Skeletal muscle tissue (tissue), 4 donors: ENCODE results near the gene ANKRD53. TPM values are rescaled to one million over a fixed set of nuclear protein-coding genes. Genes with fewer than 3 reads are reported as not detected.

Experiments used
- H3K27ac ChIP-seq: one replicate; pipeline ENCODE4 v1.7.0; 2013; ENCODE audit warnings: mild to moderate bottlenecking, low read depth, low read length, inconsistent platforms
- H3K27me3 ChIP-seq, 3 donors: one replicate each; pipeline ENCODE4 v1.7.0; 2013; ENCODE audit warnings: low read length in 3 of 3; ENCODE audit not compliant: control insufficient read depth in 3 of 3, insufficient read depth in 3 of 3
- H3K36me3 ChIP-seq, 3 donors: one replicate each; pipeline ENCODE4 v1.7.0; 2013; ENCODE audit warnings: low read length in 3 of 3; ENCODE audit not compliant: control insufficient read depth in 3 of 3, insufficient read depth in 3 of 3
- H3K4me1 ChIP-seq, 3 donors: one replicate each; pipeline ENCODE4 v1.7.0; 2013; ENCODE audit warnings: low read length in 3 of 3, mild to moderate bottlenecking in 3 of 3; ENCODE audit not compliant: control insufficient read depth in 3 of 3, insufficient read depth in 3 of 3
- H3K4me3 ChIP-seq, 3 donors: one replicate each; pipeline ENCODE4 v1.7.0; 2013; ENCODE audit warnings: low read length in 3 of 3
- H3K9ac ChIP-seq, 3 donors: one replicate each; pipeline ENCODE4 v1.7.0; 2013; ENCODE audit warnings: low read length in 3 of 3, mild to moderate bottlenecking in 3 of 3, moderate library complexity in 2 of 3, low read depth in 1 of 3
- H3K9me3 ChIP-seq, 3 donors: one replicate each; pipeline ENCODE4 v1.7.0; 2013; ENCODE audit warnings: low read length in 3 of 3; ENCODE audit not compliant: control insufficient read depth in 3 of 3
- total RNA-seq: library from RNA; depleted of rRNA; stranded (reverse); fragments of >200 nt; gene quantifications from one replicate; pipeline ENCODE4 v1.2.3, GENCODE V29; 2014
- donor health status: Osteomylitis.

ANKRD53 gene
- total RNA-seq, 1 donor from 2014 or later: 0.52 TPM

DNA sequence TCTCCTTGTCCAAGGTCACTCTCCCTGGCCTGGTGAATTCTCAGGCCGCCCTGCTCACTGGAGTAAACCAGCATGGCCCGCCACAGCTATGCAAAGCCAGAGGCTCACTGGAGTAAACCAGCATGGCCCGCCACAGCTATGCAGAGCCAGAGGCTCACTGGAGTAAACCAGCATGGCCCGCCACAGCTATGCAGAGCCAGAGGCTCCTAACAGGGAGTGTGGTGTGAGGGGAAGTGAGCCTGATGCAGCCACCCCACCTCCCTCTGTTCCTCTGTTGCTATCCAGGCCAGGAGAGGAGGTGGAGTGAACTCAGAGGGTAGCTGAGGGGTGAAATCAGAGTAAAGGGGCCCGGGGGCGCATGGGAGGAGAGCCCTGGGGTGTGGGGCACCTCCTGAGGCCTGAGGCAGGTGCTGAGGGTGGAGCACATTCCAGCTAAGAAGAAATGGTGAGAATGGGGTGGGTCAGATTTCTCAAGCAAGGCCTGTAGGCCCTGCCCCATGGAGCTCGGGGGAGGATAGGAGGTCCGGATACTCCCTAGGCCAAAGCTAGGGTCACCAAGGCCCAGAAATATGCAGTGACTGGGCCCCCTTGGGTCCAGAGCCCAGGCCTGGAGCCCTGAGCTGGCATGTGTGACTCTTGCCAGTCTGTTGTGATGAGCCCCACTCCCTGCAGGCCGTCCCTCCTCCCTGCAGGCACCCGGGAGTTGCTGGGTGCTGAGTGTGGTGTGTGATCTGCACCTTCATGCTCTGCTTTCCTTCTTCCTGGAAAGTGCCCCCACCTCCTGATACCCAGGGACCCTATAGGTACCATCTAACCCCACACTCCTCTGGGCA is 41.2 kb upstream of the ANKRD53 start:
- Histone ChIP-seq H3K9me3 (no peaks in the 10 kb centered on the region), H3K27me3 (peaks cover 0 to 20% (median 5%) of the 10 kb centered on the region in 3 donors), H3K27ac (no peak overlapping the region), H3K9ac (no peak overlapping the region), H3K4me1 (no peaks in the 10 kb centered on the region), H3K4me3 (no peak overlapping the region), H3K36me3 (no peaks in the 10 kb centered on the region)

DNA sequence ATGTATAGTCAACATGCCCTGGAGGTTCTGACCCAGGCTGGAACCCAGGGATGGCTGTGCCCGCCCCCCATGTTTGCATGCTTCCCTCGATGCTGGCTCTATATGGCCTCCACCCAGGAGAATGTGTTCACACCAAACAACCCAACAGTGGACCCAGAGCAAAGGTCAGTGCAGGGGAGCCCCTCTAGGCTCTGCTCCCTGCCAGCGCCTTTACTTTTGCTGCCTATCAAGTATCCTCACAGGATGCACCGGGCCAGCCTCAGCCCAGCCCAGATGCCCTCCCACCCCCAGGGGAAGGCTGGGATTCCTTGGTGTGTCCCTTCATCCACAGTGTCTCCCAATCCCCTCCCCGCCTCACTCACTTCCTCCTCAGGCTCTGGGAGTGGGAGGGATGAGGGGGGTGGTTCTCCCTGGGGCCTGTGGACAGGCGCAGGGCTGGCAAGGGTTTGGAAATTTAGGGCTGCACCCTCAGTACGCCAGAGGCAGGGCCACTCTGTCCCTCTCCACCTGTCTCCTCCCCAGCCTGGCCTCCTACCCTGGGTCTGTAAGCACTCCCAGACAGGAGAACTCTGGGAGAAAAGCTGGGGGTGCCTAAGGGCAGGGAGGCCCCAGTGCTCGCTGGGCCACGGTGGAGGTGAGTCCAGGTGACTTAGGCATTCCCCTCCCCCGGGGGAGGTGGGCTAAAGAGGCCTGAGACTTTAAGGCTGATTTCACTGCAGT is 40.4 kb upstream of the ANKRD53 start:
- no peaks in the 10 kb centered on the region for H3K4me1 ChIP-seq
- peaks cover 0 to 17% (median 5%) of the 10 kb centered on the region in 3 donors for H3K27me3 ChIP-seq
- no peaks in the 10 kb centered on the region for H3K9me3 ChIP-seq
- H3K9ac ChIP-seq: no peak overlapping the region
- H3K4me3 ChIP-seq: no peak overlapping the region
- H3K36me3 ChIP-seq: no peaks in the 10 kb centered on the region
- no peak overlapping the region for H3K27ac ChIP-seq

DNA sequence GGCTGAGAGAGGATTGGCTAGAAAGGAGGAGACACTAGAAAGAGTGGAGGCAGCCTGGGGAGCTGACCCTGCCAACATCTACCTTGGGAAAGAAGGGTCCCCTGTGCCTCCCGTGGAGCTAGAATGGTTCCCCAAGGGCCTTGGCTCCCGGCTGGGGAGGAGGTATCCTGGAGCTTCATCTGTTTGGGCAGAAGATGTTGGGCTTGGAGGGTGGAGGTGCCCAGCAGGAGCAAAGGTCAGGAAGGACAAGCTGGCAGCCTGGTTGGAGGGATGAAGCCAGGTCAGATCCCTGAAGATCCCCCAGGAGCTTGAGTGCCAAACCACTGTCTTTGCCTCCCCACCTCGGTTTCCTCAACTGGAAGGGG is 39.9 kb upstream of the ANKRD53 start:
- H3K27me3 ChIP-seq: peaks cover 0 to 16% (median 5%) of the 10 kb centered on the region in 3 donors
- H3K36me3 ChIP-seq: no peaks in the 10 kb centered on the region
- no peaks in the 10 kb centered on the region for H3K4me1 ChIP-seq
- no peak overlapping the region for H3K27ac ChIP-seq
- no peak overlapping the region for H3K9ac ChIP-seq
- H3K4me3 ChIP-seq: no peak overlapping the region
- no peaks in the 10 kb centered on the region for H3K9me3 ChIP-seq

DNA sequence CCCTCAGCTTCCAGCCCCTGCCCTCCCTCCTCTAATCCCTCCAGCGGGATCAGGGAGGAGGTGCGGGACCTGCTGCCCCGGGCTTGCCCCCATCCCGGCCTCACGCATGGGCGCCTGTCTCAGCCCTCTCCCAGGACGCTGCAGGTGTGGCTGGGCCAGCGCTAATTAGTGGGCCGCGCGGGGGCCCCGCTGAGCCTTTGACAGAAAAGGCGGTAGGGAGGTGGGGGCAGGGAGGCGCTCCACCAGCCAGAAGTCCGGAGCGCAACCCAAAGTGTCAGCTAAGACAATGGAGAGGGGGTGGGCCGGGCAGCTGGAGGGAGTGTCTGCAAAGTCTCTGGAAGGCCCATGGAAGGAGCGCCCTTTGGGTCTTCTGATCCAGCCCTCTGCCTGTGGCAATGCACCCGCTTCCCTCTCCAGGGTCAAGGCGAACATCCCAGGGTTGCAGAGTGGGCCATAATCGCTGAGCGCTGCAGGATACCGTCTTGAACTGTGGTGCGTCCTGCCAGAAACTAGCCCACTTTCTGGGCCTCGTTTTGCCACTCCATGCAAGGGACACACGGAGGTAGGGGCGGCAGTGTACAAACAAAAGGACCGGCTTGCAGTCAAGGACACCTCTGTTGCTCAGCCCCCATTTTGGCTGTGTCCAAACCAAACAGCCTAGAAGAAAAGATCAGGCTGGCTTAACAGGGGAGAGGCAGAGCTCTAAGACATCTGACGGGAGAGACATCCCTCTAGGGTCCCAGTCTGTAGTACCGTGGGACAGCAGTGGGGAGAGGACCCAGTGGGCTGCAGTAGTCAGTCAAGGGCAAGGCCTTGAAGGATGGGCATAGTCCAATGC is 39.2 kb upstream of the ANKRD53 start:
- Histone ChIP-seq H3K4me3 (no peak overlapping the region), H3K9ac (no peak overlapping the region), H3K4me1 (no peaks in the 10 kb centered on the region), H3K27me3 (peaks cover 0 to 16% (median 5%) of the 10 kb centered on the region in 3 donors), H3K36me3 (no peaks in the 10 kb centered on the region), H3K27ac (no peak overlapping the region), H3K9me3 (no peaks in the 10 kb centered on the region)

DNA sequence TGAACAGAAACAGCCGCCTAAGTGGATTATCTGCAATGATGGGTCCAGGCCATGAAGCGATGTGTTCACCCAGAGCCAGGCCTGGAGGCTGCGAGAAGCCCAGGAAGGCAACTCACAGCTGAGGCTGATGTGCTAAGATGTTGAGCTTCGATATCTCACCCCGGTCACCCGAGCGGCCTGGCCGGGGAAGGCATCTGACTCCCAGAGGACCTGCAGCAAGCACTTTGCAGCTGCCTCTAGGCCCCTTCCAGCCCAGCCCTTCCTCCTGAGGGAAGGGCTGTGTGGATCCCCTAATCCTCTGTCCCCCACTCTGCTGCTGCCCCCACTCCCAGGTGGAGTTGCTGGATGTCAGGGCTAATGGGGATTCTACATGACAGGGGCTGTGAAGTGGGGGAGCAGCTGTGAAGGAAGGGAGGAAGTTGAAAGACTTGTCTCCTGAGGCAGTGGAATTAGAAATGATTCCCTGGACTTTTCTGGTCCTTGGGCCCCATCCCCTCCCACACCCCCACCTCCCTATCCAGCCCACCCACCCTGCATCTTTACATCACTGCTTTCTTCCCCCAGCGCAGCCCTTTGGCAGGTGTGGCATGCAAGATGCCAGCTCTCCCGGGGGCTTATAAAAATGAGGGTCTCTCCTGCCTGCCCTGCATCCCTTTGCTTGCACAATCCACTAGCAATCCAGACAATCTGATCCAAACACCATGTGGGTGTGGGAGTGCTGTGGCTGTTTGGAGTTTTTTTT is 38.4 kb upstream of the ANKRD53 start:
- H3K9ac ChIP-seq: no peak overlapping the region
- H3K4me1 ChIP-seq: no peaks in the 10 kb centered on the region
- no peak overlapping the region for H3K4me3 ChIP-seq
- H3K27me3 ChIP-seq: peaks cover 0 to 14% (median 5%) of the 10 kb centered on the region in 3 donors
- no peaks in the 10 kb centered on the region for H3K9me3 ChIP-seq
- no peaks in the 10 kb centered on the region for H3K36me3 ChIP-seq
- no peak overlapping the region for H3K27ac ChIP-seq

DNA sequence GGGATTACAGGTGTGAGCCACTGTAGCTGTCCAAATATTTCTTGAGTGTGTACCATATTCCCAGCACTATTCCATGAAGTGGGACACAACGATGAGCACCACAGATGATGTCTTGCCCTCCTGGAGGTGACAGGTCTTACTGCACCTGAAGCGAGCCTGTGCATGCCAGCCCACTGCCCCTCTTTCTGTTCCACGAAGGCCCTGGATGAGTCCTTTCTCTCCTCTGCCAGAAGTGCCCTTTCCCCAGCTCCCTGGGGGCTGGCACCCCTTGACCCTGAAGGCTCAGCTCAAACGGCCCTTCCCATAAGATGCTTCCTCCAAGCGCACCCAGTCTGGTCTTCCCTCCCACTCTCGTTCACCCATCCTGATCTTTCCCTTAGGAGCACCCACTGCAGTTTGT is 37.2 kb upstream of the ANKRD53 start:
- no peak overlapping the region for H3K4me3 ChIP-seq
- H3K36me3 ChIP-seq: no peaks in the 10 kb centered on the region
- no peak overlapping the region for H3K9ac ChIP-seq
- H3K27ac ChIP-seq: no peak overlapping the region
- peaks cover 0 to 14% (median 5%) of the 10 kb centered on the region in 3 donors for H3K27me3 ChIP-seq
- no peaks in the 10 kb centered on the region for H3K4me1 ChIP-seq
- no peaks in the 10 kb centered on the region for H3K9me3 ChIP-seq

DNA sequence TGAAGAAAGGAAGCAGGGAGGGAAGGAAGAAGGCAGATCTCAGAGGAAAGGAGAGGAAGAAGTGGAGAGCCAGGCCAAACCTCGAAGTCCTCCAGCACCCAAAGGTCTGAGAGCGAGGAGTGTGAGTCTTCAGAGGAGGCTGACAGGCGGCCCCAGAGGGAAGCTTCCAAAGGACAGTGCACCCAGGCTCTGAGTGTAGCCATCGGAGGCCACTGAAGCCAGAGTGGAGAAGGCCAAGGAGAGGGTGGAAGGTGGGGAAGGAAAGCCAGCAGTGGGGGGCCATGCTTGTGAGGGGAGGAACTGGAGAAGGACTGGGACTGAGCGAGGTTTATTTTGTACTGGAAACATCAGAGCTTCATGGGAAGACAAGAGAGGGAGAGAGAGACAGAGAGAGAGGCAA is 36.7 kb upstream of the ANKRD53 start:
- no peaks in the 10 kb centered on the region for H3K9me3 ChIP-seq
- H3K27ac ChIP-seq: no peak overlapping the region
- H3K4me3 ChIP-seq: no peak overlapping the region
- H3K4me1 ChIP-seq: peaks cover 0 to 1% (median 0%) of the 10 kb centered on the region in 3 donors
- H3K36me3 ChIP-seq: no peaks in the 10 kb centered on the region
- peaks cover 0 to 14% (median 9%) of the 10 kb centered on the region in 3 donors for H3K27me3 ChIP-seq
- no peak overlapping the region for H3K9ac ChIP-seq

DNA sequence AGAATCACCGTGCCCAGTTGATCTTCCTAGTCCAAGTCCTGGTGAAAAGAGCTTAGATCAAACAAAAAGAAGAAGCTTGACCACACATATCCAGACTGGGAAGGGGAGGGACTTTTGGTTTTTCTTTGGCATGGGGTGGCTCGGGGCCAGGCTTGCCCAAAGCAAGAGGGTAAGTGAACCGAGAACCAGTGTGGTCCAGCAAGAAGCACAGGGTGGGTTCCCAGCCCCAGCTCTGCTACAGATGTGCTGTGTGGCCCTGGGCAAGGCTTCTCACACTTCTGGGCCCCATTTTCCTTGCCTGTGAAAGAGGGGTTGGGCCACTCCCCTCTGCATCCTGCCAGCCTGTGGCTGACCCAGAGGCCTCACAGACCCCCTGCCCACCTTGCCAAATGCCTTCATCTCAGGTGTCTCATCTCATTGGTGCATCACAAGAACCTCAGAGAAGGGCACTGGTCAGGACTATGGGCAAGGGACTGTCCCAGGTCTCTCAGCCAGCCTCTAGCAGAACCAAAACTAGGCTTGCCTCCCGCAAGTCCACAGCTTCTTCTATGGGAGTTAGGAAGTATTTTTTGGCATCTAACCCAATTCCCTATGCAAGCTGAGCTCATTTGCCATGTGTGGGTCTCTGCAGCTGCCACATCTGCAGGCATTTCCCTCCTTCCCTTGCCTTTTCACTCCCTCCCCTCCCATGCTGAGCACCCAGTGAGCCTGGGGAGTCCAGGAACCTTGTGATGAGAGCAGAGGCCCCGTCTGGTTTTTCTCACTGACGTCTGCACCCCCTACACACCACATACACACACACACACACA is 35.8 kb upstream of the ANKRD53 start:
- Histone ChIP-seq H3K27ac (no peak overlapping the region), H3K9ac (no peak overlapping the region), H3K4me3 (no peak overlapping the region), H3K4me1 (peaks cover 0 to 2% (median 0%) of the 10 kb centered on the region in 3 donors), H3K9me3 (no peaks in the 10 kb centered on the region), H3K36me3 (no peaks in the 10 kb centered on the region), H3K27me3 (peaks cover under 1 to 18% (median 11%) of the 10 kb centered on the region in 3 donors)
